ENCODE results near the gene ZBTB34.

- TF ChIP-seq ZNF586 (CRISPR knock-in tag; conservative IDR thresholded peaks at IDR 0.05) (no peak), BCLAF1 (IDR thresholded peaks at IDR 0.05; ENCODE audit: borderline replicate concordance in 1 of 2, control insufficient read depth in 1 of 2, low read depth in 2 of 2, low read length in 1 of 2) (no peak), ESRRA (IDR thresholded peaks at IDR 0.05; ENCODE audit: borderline replicate concordance, low read depth) (no peak), POLR2AphosphoS5 (IDR thresholded peaks at IDR 0.05; ENCODE audit: control insufficient read depth, insufficient read depth, low read depth, low read length) (no peak), CHD2 (IDR thresholded peaks at IDR 0.05; ENCODE audit: low read depth, low read length) (no peak), PHF20 (IDR thresholded peaks at IDR 0.05; ENCODE audit: partially characterized antibody) (no peak), ZNF589 (CRISPR knock-in tag; IDR thresholded peaks at IDR 0.05; ENCODE audit: low read depth) (no peak), SP2 (IDR thresholded peaks at IDR 0.05; ENCODE audit: extremely low read depth, low read depth, low read length, poor library complexity, severe bottlenecking) (no peak), CTCF (IDR thresholded peaks at IDR 0.05 in 2 of 3, conservative IDR thresholded peaks at IDR 0.05 in 1 of 3; ENCODE audit: insufficient read depth in 2 of 3, low read depth in 1 of 3, low read length in 3 of 3) (no peak)
Observed at GRCh38 chr9:126926364-126926763, 65.9 kb downstream of the ZBTB34 start.

All from K562 (cell line).